ENCODE results near the gene GIT1.

GIT1 gene

GRCh38 chr17:29592850-29593551 is 3.6 kb upstream of the GIT1 start, which contains the start of gene ANKRD13B:
Gene ANKRD13B (plus strand): TSS chr17:29593132. CDS start chr17:29593622, 490 bp downstream.
- DNase-seq, result peak in 1 of 2 donors; percentile 44

GRCh38 chr17:29591737-29592608 is 2.5 kb upstream of the GIT1 start:
- peak; percentile 75 to 81 for DNase-seq

GRCh38 chr17:29591146-29591736 is 1.8 kb upstream of the GIT1 start:
- DNase-seq, result no peak

- DNase-seq, result peak in 1 of 2 donors; percentile 31
These were observed 1.1 kb upstream of the GIT1 start for GRCh38 chr17:29590411-29591145.

- peak; percentile 42 to 50 for DNase-seq
These were observed 661 bp downstream of the GIT1 start for GRCh38 chr17:29588562-29589411.

GRCh38 chr17:29588017-29588561 is 1.4 kb downstream of the GIT1 start:
- DNase-seq, result no peak

- DNase-seq, result no peak
These were observed 1.9 kb downstream of the GIT1 start for GRCh38 chr17:29587591-29587990.

- DNase-seq, result no peak
These were observed 2.6 kb downstream of the GIT1 start for GRCh38 chr17:29586676-29587469.

- DNase-seq, result peak; percentile 30 to 46
These were observed 4.2 kb downstream of the GIT1 start for GRCh38 chr17:29585080-29585751.

GRCh38 chr17:29584452-29585079 is 4.9 kb downstream of the GIT1 start:
- DNase-seq, result no peak

- DNase-seq, result no peak
These were observed 5.9 kb downstream of the GIT1 start for GRCh38 chr17:29583324-29584248.

GRCh38 chr17:29582772-29583171 is 6.7 kb downstream of the GIT1 start:
- DNase-seq, result no peak

- no peak for DNase-seq
These were observed 7.1 kb downstream of the GIT1 start for GRCh38 chr17:29582254-29582765.

- no peak for DNase-seq
These were observed 7.7 kb downstream of the GIT1 start for GRCh38 chr17:29581583-29582253.

- peak; percentile 91 to 92 for DNase-seq
These were observed 9.3 kb downstream of the GIT1 start for GRCh38 chr17:29579866-29580771.
